AG09319 (cell line): Measurements from ENCODE around the gene BSCL2.

Experiments used
- DNase-seq: peaks from one replicate; pipeline ENCODE4 v3.0.0-alpha.2; 2010; ENCODE audit warnings: low read depth; ENCODE audit errors: extremely low read depth
- TF ChIP-seq, protein P1 (sequence below): IDR thresholded peaks from 2 replicates; pipeline ENCODE4 v1.5.1; 2011; ENCODE audit warnings: low read depth, mild to moderate bottlenecking, inconsistent platforms, low read length, moderate library complexity

BSCL2 gene

GRCh38 chr11:62715150-62716130 is 8.2 kb upstream of the BSCL2 start:
- no peak for DNase-seq

GRCh38 chr11:62713343-62713742 is 6.1 kb upstream of the BSCL2 start:
- TF ChIP-seq, protein P1, sequence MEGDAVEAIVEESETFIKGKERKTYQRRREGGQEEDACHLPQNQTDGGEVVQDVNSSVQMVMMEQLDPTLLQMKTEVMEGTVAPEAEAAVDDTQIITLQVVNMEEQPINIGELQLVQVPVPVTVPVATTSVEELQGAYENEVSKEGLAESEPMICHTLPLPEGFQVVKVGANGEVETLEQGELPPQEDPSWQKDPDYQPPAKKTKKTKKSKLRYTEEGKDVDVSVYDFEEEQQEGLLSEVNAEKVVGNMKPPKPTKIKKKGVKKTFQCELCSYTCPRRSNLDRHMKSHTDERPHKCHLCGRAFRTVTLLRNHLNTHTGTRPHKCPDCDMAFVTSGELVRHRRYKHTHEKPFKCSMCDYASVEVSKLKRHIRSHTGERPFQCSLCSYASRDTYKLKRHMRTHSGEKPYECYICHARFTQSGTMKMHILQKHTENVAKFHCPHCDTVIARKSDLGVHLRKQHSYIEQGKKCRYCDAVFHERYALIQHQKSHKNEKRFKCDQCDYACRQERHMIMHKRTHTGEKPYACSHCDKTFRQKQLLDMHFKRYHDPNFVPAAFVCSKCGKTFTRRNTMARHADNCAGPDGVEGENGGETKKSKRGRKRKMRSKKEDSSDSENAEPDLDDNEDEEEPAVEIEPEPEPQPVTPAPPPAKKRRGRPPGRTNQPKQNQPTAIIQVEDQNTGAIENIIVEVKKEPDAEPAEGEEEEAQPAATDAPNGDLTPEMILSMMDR = no peak
- no peak for DNase-seq

More at GRCh38 chr11:62715150-62716130, 8.2 kb upstream of the BSCL2 start:
- TF ChIP-seq, protein P1 = no peak

DNA sequence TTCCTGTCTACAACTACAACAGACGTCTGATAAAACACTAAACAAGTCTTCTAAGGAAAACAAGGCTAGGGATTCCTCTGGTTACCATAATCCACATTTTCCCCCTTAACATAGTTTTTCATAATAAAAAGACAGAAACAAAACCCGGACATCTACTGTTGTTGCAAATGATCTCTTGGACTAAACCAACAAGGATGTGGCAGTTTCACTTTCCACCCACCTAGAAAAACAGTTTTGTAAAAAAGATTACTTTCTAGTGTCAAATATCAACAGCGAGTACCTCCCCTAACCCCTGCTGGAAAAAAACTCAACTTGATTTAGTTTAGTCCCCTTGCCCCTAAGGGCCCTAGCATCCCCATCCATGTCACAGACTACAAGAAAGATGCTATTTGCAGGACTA is 5.6 kb upstream of the BSCL2 start:
- no peak for DNase-seq
- TF ChIP-seq, protein P1 = no peak

- TF ChIP-seq, protein P1 = no peak
- DNase-seq = no peak
Observed at GRCh38 chr11:62712276-62712812, 5.1 kb upstream of the BSCL2 start.

- DNase-seq = no peak
- TF ChIP-seq, protein P1 = no peak
Observed at GRCh38 chr11:62710001-62710345, 2.7 kb upstream of the BSCL2 start.

DNA sequence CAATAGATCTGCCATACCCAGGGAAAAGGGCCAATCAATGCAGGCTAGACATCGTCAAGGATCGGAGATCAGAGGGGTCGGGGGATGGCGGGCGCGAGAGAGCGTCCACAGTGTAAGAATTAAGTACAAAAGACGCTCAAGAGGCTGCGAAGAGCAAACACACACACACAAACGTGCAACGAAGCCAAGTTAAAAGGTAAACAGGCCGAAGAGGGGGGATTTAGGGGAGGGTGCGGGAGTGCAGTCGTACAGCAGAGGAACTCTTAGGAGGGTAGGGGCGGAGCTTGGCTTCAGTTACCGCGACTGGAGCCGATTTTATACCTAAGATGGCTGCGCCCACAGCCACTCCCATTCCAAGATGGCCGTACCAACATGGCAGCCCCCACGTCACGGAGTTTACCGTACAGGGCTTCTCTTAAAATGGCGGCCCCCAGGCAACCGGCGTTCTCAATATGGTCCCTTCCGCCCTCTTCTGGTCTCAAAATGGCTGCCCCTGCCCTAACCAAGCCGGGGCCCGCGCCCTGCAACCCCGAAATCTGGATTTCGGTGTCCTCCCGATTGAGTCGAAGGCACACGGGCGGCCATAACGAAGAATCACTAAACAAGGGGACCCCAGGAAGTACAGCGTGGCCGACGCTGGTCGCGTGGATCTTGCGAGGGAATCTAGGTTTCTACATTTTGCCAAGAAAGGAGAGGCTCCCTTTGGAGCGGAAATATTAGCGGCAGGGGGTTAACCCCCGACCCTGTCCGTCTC is 2.2 kb upstream of the BSCL2 start:
- DNase-seq = peak; percentile 92
- TF ChIP-seq, protein P1 = no peak; the same call in none of the 2 replicates
